GM23338 (cell line): ENCODE measurements around the gene AKAP8L. TPM values are rescaled to one million over a fixed set of nuclear protein-coding genes. Genes with fewer than 3 reads are reported as not detected.

Experiments used
- CREB1 ChIP-seq: fragments of 250-450 bp; sonication (Bioruptor Pico); IDR thresholded peaks from 2 replicates; pipeline ENCODE4 v1.5.0; 2020; ENCODE audit warnings: low read depth, mild to moderate bottlenecking, moderate library complexity
- EZH2phosphoT487 ChIP-seq: fragments of 200-600 bp; sonication (generic); IDR thresholded peaks from one replicate; pipeline ENCODE4 v1.8.1; 2018; ENCODE audit warnings: antibody characterized with exemption; ENCODE audit not compliant: unreplicated experiment
- JUNB ChIP-seq: IDR thresholded peaks from one replicate; pipeline ENCODE4 v1.6.1; 2016; ENCODE audit warnings: antibody characterized with exemption; ENCODE audit not compliant: unreplicated experiment
- NANOG ChIP-seq: IDR thresholded peaks from 2 replicates; pipeline ENCODE4 v1.6.1; 2016; ENCODE audit warnings: antibody characterized with exemption, borderline replicate concordance
- REST ChIP-seq: IDR thresholded peaks from one replicate; pipeline ENCODE4 v1.6.1; 2018; ENCODE audit warnings: antibody characterized with exemption; ENCODE audit not compliant: unreplicated experiment
- ZNF462 ChIP-seq: fragments of 250-450 bp; sonication (Bioruptor Pico); IDR thresholded peaks from 2 replicates; pipeline ENCODE4 v1.5.0; 2020; ENCODE audit warnings: mild to moderate bottlenecking, moderate library complexity
- polyA plus RNA-seq: library from polyadenylated mRNA; unstranded; fragments of >200 nt; fragmentation: Nextera tagmentation; extraction: Ambion mirVana; gene quantifications from 2 replicates; pipeline ENCODE4 v1.2.1, GENCODE V29; 2016
- total RNA-seq: library from RNA; depleted of rRNA; stranded (reverse); fragments of >200 nt; shearing (Covaris generic); gene quantifications from 2 replicates; pipeline ENCODE4 v1.2.3, GENCODE V29; 2014

The AKAP8L gene
- total and polyA plus RNA-seq, 2 experiments from 2014 or later: 78.8 to 165 TPM

- TF ChIP-seq ZNF462 (CRISPR knock-in tag) (no peak), REST (no peak), EZH2phosphoT487 (no peak), JUNB (no peak), NANOG (no peak), CREB1 (CRISPR knock-in tag) (no peak)
Observed at GRCh38 chr19:15422296-15423075, 3.7 kb upstream of the AKAP8L start (continued).
